ENCODE measurements around the gene OTOF. TPM values are rescaled to one million over a fixed set of nuclear protein-coding genes. Genes with fewer than 3 reads are reported as not detected.

OTOF gene
- polyA plus RNA-seq, 1 of the 3 experiments (the other 2 are of a cell fraction): not detected

DNA sequence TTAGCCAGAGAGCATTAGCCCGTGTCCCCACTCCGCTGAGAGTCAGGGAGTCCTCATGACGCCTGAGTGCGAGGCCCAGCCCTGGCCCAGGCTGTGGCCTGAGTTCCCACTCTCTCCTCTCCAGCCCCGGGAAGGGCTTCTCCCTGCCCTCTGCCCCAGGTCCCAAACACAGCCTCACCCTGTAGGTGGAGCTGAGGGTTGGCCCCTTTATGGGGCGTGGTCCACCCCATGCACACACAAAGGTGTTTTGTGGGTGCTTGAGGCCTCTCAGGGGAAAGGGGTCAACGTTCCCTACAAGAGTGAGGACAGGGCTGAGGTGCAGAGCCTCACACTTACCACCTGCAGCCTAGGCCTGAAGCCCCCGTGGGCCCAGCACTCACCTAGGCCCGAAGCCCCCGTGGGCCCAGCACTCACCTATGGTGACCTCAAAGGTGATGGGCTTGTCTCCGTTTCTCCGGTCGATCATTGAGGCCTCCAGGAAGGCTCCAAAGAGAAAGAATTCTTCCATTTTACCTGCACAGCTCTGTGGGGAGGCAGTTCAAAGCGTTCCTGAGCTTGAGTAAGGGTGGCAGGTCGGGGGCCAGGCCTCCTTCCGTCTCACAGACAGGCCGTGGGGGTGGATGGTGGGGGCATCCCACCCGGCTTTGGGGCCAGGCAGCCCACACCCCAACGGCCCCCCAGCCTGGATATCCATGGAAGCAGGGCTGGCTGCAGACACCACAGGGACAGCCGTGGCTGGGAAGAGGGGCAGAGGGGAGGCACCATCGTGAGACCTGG, 2.1 kb upstream of the OTOF start:
- Histone ChIP-seq H3K27ac (ENCODE audit: low read depth in 2 of 2, low read length in 1 of 2) (no peak overlapping the region), H3K79me2 (ENCODE audit: insufficient read depth) (no peaks in the 10 kb centered on the region), H3F3A (replicated peaks; ENCODE audit: insufficient read depth) (no peaks in the 10 kb centered on the region), H3K27me3 (ENCODE audit: insufficient read depth) (peaks cover 10% of the 10 kb centered on the region; the same call in 1 of the 2 replicates), H3K4me3 (ENCODE audit: low read depth in 2 of 2, low read length in 1 of 2) (no peak overlapping the region), H3K4me2 (no peak overlapping the region), H4K20me1 (ENCODE audit: insufficient read depth) (no peaks in the 10 kb centered on the region), H3K4me1 (ENCODE audit: control insufficient read depth in 1 of 2, insufficient read depth in 2 of 2, low read depth in 1 of 2, low read length in 1 of 2) (peaks cover 0 to 9% of the 10 kb centered on the region in 2 experiments; a peak in 1 of 4 replicates), H3K9me3 (no peaks in the 10 kb centered on the region), H2AFZ (ENCODE audit: low read depth) (no peak overlapping the region), H3K36me3 (replicated peaks in 1 of 2; ENCODE audit: control insufficient read depth in 1 of 2, insufficient read depth in 2 of 2, low read length in 1 of 2) (no peaks in the 10 kb centered on the region), H3K9ac (no peak overlapping the region), H3K9me2 (no peaks in the 10 kb centered on the region)
- CTCF ChIA-PET: interaction anchor here (1.5 kb wide), 1 partner anchor 8 kb away, joined by 4 read pairs; no protein-coding TSS in a partner anchor
- no peak for DNase-seq
- TF ChIP-seq, protein P1, sequence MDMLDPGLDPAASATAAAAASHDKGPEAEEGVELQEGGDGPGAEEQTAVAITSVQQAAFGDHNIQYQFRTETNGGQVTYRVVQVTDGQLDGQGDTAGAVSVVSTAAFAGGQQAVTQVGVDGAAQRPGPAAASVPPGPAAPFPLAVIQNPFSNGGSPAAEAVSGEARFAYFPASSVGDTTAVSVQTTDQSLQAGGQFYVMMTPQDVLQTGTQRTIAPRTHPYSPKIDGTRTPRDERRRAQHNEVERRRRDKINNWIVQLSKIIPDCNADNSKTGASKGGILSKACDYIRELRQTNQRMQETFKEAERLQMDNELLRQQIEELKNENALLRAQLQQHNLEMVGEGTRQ (IDR thresholded peaks at IDR 0.05; ENCODE audit: borderline replicate concordance, low read depth, low read length): no peak
- TF ChIP-seq RFX5 (IDR thresholded peaks at IDR 0.05; ENCODE audit: low read length): no peak
- TF ChIP-seq NRF1 (IDR thresholded peaks at IDR 0.05; ENCODE audit: low read depth, low read length): no peak
- TF ChIP-seq MXI1 (IDR thresholded peaks at IDR 0.05; ENCODE audit: low read depth, low read length): no peak
- TF ChIP-seq, protein P2, sequence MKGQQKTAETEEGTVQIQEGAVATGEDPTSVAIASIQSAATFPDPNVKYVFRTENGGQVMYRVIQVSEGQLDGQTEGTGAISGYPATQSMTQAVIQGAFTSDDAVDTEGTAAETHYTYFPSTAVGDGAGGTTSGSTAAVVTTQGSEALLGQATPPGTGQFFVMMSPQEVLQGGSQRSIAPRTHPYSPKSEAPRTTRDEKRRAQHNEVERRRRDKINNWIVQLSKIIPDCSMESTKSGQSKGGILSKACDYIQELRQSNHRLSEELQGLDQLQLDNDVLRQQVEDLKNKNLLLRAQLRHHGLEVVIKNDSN (IDR thresholded peaks at IDR 0.05; ENCODE audit: borderline replicate concordance, low read depth): no peak
- no peak for TF ChIP-seq EZH2phosphoT487 (IDR thresholded peaks at IDR 0.05; ENCODE audit: borderline replicate concordance, low read depth)
- no peak for TF ChIP-seq FOXM1 (IDR thresholded peaks at IDR 0.05; ENCODE audit: low read depth)
- no peak for TF ChIP-seq TCF12 (IDR thresholded peaks at IDR 0.05)
- TF ChIP-seq SIN3A (IDR thresholded peaks at IDR 0.05; ENCODE audit: borderline replicate concordance, low read depth, low read length): no peak
- TF ChIP-seq, protein P3, sequence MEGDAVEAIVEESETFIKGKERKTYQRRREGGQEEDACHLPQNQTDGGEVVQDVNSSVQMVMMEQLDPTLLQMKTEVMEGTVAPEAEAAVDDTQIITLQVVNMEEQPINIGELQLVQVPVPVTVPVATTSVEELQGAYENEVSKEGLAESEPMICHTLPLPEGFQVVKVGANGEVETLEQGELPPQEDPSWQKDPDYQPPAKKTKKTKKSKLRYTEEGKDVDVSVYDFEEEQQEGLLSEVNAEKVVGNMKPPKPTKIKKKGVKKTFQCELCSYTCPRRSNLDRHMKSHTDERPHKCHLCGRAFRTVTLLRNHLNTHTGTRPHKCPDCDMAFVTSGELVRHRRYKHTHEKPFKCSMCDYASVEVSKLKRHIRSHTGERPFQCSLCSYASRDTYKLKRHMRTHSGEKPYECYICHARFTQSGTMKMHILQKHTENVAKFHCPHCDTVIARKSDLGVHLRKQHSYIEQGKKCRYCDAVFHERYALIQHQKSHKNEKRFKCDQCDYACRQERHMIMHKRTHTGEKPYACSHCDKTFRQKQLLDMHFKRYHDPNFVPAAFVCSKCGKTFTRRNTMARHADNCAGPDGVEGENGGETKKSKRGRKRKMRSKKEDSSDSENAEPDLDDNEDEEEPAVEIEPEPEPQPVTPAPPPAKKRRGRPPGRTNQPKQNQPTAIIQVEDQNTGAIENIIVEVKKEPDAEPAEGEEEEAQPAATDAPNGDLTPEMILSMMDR (IDR thresholded peaks at IDR 0.05): no peak
- TF ChIP-seq RXRA (IDR thresholded peaks at IDR 0.05; ENCODE audit: borderline replicate concordance, low read depth): no peak
- no peak for TF ChIP-seq RCOR1 (IDR thresholded peaks at IDR 0.05; ENCODE audit: low read length)
- TF ChIP-seq POLR2AphosphoS5 (IDR thresholded peaks at IDR 0.05; ENCODE audit: low read depth, low read length): no peak
- no peak for TF ChIP-seq MEF2A (IDR thresholded peaks at IDR 0.05; ENCODE audit: borderline replicate concordance, low read depth)
- no peak for TF ChIP-seq YY1 (IDR thresholded peaks at IDR 0.05; ENCODE audit: low read depth)
- no peak for TF ChIP-seq GATA2 (CRISPR knock-in tag; IDR thresholded peaks at IDR 0.05)
- WGBS (ENCODE audit: low lambda C conversion rate): 59% methylated on average over 19 of the region's 21 CpGs
- POLR2A ChIA-PET: no interaction called here

Measured in SK-N-SH (cell line).